Inferior parietal cortex (tissue), 1 donor: Measurements from ENCODE around the gene KANK2.
A peak's percentile ranks its signal among the peaks of the same experiment; 100 is the strongest.
"Not testable (repeated sequence)": the region's sequence is repeated elsewhere in the genome, so short reads cannot be mapped to it uniquely, and the experiment has no call there.

ENCODE experiments used
- DNase-seq: peaks from one replicate; pipeline ENCODE4 v3.0.0-alpha.2; 2016; ENCODE audit errors: extremely low spot score

The KANK2 gene

GRCh38 chr19:11172576-11172975 is 24.8 kb downstream of the KANK2 start:
- no peak for DNase-seq

- no peak for DNase-seq
Measured at GRCh38 chr19:11171144-11171543, 26.2 kb downstream of the KANK2 start.

- DNase-seq: no peak
Measured at GRCh38 chr19:11169896-11170678, 27.3 kb downstream of the KANK2 start.

GRCh38 chr19:11168568-11168967 is 28.8 kb downstream of the KANK2 start:
- no peak for DNase-seq

- no peak for DNase-seq
Measured at GRCh38 chr19:11166281-11167142, 30.8 kb downstream of the KANK2 start.

- DNase-seq: no peak
Measured at GRCh38 chr19:11165486-11166030, 31.8 kb downstream of the KANK2 start.

GRCh38 chr19:11164879-11165406 is 32.4 kb downstream of the KANK2 start:
- DNase-seq: peak; percentile 16

- no peak for DNase-seq
Measured at GRCh38 chr19:11164296-11164695, 33.0 kb downstream of the KANK2 start.

- not testable (repeated sequence) for DNase-seq
Measured at GRCh38 chr19:11160440-11160768, 36.9 kb downstream of the KANK2 start.

GRCh38 chr19:11159598-11160439 is 37.5 kb downstream of the KANK2 start:
- no peak for DNase-seq

- DNase-seq: peak; percentile 99
Measured at GRCh38 chr19:11155373-11156120, 41.8 kb downstream of the KANK2 start, which contains the start of gene SPC24. Gene SPC24, minus strand, starts transcription at chr19:11155782. Its CDS starts 6 bp downstream, at chr19:11155776.

- no peak for DNase-seq
Measured at GRCh38 chr19:11154683-11155047, 42.7 kb downstream of the KANK2 start.

GRCh38 chr19:11152318-11153062 is 44.9 kb downstream of the KANK2 start:
- DNase-seq: no peak

GRCh38 chr19:11151181-11151580 is 46.2 kb downstream of the KANK2 start:
- no peak for DNase-seq

- DNase-seq: no peak
Measured at GRCh38 chr19:11148001-11148400, 49.3 kb downstream of the KANK2 start.

GRCh38 chr19:11145536-11145924 is 51.8 kb downstream of the KANK2 start:
- DNase-seq: no peak

- DNase-seq: no peak
Measured at GRCh38 chr19:11142528-11143171, 54.7 kb downstream of the KANK2 start.

- DNase-seq: no peak
Measured at GRCh38 chr19:11141937-11142527, 55.3 kb downstream of the KANK2 start.

- DNase-seq: no peak
Measured at GRCh38 chr19:11140896-11141295, 56.4 kb downstream of the KANK2 start.
